GM12865 (cell line): ENCODE measurements around the gene CDH4.

Source experiments
- DNase-seq: peaks from one replicate; pipeline ENCODE4 v3.0.0; 2010; ENCODE audit warnings: low read depth
- H3K4me3 ChIP-seq: 2 replicates; pipeline ENCODE4 v1.5.1; 2011; ENCODE audit warnings: mild to moderate bottlenecking, low read depth, low read length, control low read depth
- TF ChIP-seq, protein P1 (sequence below): IDR thresholded peaks from 2 replicates; pipeline ENCODE4 v1.5.1; 2011; ENCODE audit warnings: low read length, control low read depth, low read depth, inconsistent platforms; ENCODE audit not compliant: insufficient read depth; ENCODE audit errors: missing control alignments

Gene CDH4

DNA sequence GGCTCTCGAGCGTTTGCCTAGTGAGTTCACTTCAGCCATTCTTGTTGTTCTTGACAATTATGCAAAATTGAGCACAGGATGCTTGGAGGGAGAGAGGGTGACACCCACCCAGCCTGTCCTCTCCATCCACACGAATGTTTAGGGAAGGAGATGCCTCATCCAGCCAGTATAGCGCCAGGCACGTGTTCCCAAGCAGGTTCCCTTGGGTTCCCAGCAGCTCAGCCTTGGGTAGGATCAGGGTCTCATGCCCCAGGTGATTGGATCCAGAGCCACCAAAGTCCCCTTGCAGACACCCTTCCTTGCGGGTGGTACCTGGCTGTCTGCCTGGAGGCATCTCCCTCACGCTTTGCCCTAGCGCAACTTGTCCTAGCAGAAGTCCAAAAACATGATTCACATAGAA is 394.9 kb downstream of the CDH4 start:
- no peak overlapping the region for H3K4me3 ChIP-seq
- TF ChIP-seq, protein P1, sequence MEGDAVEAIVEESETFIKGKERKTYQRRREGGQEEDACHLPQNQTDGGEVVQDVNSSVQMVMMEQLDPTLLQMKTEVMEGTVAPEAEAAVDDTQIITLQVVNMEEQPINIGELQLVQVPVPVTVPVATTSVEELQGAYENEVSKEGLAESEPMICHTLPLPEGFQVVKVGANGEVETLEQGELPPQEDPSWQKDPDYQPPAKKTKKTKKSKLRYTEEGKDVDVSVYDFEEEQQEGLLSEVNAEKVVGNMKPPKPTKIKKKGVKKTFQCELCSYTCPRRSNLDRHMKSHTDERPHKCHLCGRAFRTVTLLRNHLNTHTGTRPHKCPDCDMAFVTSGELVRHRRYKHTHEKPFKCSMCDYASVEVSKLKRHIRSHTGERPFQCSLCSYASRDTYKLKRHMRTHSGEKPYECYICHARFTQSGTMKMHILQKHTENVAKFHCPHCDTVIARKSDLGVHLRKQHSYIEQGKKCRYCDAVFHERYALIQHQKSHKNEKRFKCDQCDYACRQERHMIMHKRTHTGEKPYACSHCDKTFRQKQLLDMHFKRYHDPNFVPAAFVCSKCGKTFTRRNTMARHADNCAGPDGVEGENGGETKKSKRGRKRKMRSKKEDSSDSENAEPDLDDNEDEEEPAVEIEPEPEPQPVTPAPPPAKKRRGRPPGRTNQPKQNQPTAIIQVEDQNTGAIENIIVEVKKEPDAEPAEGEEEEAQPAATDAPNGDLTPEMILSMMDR, result no peak
- no peak for DNase-seq

DNA sequence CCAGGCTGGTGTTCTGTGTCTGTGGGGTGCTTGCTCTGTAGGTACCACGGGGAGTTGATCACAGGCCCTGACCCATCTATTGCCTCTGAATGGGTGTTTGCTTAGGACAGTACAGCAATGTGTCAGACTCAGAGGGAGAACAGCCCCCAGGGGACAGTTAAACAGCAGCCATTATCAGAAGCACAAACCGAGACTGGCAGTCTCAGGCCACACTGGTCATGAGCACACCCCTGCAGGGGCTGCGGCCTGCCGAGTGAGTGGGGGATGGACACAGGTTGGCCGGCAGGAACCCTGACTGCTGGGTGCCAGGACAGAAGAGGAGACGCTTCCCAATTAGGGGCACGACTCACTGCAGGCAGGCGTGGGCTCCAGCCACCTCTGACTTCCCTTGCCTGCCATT is 395.6 kb downstream of the CDH4 start:
- TF ChIP-seq, protein P1, result no peak
- DNase-seq, result no peak
- no peak overlapping the region for H3K4me3 ChIP-seq

DNA sequence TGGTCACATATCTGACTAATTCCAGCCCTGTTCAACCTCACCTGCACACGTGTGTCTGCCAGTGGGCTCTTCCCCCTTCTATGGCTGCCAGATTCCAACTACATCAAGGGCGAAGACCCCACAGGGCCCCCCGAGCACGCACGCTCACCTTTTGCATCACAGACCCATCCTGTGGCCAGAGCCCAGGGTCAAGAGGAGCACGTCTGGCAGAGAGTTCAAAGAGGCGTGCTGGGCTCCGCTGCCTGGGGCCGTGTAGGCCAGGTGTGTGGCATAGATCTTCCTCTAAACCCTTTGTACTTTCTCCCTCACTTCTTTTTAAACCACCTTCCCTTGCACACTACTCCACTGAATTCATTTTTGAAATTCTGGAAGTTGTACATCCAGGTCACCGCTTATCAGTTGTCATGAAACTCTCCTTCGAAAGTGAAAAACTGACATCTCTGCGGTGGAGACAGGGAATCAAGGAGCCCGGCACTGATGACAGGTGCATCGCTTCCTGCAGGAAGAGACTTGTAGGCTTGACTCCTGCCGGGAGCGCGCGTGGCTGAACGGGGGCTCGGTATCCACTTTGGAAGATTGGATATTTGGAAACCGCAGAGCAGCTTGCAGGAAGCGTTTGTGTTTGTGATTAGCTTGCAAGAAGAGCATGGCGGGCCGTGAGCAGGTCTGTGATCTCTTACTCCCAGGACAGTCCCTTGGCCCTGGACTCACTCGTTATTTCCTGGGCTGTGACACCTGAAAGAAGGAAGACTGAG is 397.2 kb downstream of the CDH4 start:
- H3K4me3 ChIP-seq, result no peak overlapping the region
- TF ChIP-seq, protein P1, result no peak
- no peak for DNase-seq

DNA sequence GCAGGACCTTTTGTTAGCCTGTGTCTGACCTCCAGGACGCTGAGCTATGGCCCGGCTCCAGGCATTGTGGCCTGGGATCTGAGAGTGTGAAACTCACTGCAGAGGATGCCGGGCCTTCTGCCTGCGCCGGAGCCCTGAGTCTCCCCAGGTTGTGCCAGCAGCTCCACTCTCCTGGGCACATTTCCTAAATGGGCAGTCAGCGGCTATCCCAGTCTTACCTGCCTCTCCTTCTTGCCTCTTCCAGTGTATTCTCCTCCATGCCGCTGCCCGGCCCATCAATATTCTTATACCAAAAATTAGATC is 397.8 kb downstream of the CDH4 start:
- TF ChIP-seq, protein P1, result no peak
- no peak for DNase-seq
- no peak overlapping the region for H3K4me3 ChIP-seq

DNA sequence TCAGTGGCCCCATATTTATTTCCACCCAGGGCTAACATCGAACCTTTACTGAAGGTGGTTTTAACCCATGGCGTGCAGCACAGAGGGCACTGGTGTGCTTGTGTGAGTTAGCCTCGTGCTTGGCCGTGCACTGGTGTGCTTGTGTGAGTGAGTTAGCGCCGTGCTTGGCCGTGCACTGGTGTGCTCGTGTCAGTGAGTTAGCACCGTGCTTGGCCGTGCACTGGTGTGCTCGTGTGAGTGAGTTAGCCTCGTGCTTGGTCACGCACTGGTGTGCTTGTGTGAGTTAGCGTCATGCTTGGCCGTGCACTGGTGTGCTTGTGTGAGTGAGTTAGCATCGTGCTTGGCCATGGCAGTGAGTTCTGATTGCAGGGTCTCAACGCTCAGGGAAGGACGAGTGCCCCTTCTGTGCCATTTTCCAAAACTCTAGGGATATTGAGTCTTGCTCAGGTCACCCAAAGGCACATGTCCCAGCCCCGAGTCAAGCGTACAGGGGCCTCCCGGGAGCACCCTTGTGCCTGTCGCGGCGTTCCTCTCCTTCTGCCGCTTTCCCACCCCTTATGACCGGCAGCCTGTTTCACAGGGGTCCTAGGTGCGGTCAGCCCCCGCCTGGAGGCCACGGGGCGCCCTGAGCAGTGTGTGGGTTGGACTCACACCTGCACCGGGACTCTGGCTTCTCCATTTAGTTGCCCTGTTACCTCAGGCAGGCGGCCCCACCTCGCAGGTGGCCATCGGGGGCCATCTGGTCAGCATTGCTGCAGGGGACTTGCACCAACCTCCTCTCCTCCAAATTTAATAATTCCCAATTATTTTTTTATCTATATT is 399.1 kb downstream of the CDH4 start:
- H3K4me3 ChIP-seq, result no peak overlapping the region
- DNase-seq, result no peak
- TF ChIP-seq, protein P1, result no peak

DNA sequence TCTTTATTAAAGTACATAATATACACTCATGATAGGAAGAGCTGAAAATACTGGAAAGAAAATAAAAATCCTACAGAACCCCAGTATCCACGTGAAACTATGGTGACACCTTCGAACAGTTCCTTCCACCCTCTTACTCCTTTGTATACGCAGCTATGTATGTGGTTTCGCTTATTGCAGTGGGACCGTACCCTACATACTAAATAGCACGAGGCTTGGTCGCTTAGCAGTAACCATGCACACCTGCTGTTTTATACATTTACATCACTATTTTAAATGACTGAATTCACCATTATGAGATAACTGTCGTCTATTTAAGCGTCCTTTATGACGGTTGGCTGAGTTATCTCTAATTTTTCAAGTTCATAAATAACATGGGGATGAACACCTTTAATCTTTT is 400.1 kb downstream of the CDH4 start:
- TF ChIP-seq, protein P1, result no peak
- H3K4me3 ChIP-seq, result no peak overlapping the region
- DNase-seq, result no peak

DNA sequence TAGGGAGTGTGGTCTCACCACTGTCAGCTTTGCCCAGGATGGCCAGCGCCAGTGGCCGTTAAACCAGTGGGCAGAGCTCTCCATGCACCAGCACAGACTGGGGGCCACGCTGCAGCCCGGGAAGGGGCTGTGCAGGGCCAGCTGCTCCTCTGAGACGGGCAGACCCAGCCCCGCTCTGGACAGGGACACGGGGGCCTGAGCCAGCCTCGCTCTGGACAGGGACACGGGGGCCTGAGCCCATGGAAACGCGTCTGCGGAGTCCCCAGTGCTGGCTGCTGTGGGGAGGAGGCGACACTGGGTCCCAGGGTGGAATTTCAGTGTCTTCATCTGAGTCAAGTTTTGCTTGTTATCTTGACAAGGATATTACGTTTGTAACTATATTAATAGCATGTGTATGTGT is 402.7 kb downstream of the CDH4 start:
- DNase-seq, result no peak
- H3K4me3 ChIP-seq, result no peak overlapping the region

More for the DNA sequence above, 402.7 kb downstream of the CDH4 start:
- TF ChIP-seq, protein P1, result no peak
